ENCODE results near the gene PLPP7.
"Not testable (repeated sequence)": the region's sequence is repeated elsewhere in the genome, so short reads cannot be mapped to it uniquely, and the experiment has no call there.

The PLPP7 gene

DNA sequence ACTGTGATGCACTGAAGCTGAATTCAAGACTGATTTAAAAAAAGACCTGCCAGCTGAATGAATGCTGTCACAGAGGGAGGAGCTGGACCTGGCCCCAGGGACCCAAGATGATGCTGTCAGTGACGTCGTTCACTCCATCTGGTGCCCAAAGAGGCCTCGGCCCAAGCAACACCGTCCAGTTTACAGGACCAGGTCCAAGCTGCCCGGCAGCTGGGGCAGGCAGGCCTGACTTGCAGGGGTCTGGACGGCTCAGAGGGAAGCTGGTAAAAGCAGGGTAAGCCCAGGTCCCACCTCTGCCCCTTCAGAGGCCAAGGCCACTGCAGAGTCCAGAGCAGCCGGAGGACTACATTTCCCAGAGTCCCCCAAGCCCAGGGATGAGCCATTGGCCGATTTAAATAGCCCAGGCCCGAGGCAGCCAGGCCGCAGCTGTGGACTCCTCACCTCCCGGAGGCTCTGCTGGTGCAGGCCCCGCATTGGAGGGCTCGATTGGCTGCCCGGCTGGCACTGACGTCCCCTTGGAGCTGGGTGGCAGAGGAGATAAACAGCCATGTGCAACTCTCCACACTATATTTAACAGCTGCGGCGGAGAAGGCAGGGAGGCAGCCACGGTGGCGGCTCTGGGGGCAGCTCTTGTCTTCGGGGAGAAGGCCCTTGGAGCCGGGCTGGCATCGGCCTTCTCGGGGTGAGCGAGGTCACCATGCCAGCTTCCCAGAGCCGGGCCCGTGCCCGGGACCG is at the start of gene PLPP7:
TSS of gene PLPP7 (plus strand) at position 423 of the 735 bp plus-strand sequence. CDS start at position 698, 275 bp downstream.
- DNase-seq (ENCODE audit: low read depth in 2 of 2), result no peak

DNA sequence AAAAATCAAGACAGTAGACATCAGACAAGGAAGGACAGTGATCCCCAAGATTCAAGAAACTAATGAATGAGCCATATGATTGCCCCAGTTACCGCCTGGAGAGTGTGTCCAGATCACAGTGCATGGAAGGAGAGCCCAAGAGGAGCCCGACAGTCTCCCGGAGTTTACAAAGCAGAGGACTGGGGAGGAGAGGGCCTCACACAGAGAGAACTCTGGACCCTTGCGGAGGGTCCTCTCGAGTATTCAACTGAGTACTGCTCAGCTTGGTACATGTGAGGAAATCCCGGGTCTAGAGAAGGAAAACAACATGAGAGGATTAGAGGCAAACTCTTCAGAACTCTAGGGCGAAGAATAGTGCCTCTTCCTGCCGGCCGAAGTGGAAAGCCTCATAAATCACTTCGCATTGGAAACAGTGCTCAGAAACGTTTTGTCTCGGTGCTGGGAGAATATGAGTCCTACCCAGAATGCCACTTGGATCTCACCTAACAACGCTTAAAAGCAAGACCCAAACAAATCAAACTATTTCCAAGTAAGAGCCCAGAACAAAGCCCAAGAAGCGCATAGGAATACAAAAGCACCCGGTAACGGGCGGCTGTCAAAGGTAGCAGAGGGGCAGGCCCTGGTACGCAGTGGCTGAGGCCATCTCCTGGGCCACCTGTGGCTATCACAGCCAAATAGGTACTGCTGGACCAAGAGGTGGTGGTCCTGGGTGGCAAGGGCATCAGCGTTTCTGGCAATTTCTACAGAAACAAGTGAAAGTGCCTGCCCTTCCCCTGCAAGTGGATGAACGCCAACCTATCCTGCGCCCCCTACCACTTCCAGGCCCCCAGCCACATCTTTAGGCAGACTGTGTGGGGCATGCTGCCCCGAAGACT is 49.2 kb upstream of the PLPP7 start:
- DNase-seq (ENCODE audit: low read depth in 2 of 2), result no peak

GRCh38 chr9:131244331-131244730 is 45.2 kb upstream of the PLPP7 start:
- not testable (repeated sequence) for DNase-seq (ENCODE audit: low read depth in 2 of 2)

DNA sequence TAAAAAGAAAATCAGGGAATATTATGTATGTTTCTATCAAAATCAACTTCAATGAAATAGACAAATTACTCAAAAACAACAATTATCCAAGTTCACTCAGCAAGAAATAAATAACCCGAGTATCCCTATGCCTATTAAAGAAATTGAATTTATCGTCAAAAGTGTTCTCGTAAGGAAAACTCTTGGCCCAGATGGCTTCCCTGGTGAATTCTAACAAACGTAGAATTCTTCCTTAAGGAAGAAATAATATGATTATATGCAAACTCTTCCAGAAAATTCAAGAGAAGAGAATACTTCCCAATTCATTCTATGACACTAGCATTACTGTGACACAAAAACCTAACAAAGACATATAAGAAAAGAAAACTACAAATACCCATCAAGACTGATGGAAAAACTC is 42.9 kb upstream of the PLPP7 start:
- no peak for DNase-seq (ENCODE audit: low read depth in 2 of 2)

DNA sequence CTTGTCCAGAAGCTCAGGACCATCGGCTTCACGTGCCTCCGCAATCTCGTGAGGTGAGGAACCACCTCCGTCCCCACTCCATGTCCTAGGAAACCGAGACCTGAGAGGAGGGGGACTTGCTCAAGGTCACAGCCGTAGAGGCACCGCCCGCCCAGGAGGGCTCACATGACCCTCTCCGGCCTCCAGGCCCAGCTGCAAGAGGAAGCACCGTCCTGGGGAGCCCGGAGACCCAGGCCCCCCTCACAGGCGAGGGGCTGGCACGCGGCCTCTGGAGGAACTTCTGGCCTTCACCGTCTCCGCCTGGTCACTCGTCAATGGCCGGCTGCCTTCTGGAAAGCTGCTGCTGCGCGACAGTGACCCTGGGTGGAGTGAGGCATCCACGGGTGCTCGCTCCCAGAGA is 37.4 kb upstream of the PLPP7 start:
- no peak for DNase-seq (ENCODE audit: low read depth in 2 of 2)

DNA sequence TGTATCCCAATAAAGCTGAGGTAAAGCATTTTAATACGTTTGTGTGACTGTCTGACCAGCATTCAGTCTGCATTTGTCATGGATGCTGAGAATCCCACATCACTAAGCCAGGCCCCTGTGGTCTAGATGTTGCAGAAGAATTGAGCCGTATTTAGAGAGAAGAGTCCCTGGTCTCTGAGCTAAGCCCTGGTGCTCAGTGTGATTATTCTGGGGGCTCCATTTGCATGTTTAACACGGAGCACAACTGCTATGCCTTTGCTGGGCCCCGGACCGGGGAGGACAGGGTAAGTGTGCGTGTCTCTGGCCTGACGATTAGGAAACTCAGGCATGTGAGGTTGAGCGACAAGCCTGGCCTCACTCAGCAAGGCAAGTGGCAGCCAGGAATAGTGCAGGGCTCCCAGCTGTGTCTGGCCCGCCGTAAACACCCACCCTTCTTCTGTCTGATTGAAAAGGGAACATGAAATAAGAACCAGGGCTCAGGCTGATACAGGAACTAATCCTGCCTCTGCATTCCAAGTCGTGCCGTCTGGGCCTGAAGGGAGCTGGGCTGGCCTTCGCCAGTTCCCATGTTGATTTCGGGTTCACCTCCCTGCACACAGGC is 35.5 kb upstream of the PLPP7 start:
- peak in 1 of 2 experiments; percentile 18 for DNase-seq (ENCODE audit: low read depth in 2 of 2)

DNA sequence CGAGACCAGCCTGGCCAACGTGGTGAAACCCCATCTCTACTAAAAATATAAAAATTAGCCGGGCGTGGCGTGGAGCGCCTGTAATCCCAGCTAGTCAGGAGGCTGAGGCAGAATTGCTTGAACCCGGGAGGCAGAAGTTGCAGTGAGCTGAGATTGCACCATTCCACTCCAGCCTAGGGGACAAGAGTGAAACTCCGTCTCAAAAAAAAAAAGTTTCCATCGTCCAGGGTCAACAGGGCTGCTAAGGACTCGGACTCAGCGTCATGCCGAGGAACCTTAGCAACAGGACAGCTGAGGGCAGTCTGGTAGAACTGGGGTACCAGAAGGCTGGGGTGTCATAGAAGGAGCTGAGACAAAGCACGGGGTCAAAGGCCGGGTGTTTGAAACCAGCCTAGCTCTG is 34.9 kb upstream of the PLPP7 start:
- DNase-seq (ENCODE audit: low read depth in 2 of 2), result no peak

DNA sequence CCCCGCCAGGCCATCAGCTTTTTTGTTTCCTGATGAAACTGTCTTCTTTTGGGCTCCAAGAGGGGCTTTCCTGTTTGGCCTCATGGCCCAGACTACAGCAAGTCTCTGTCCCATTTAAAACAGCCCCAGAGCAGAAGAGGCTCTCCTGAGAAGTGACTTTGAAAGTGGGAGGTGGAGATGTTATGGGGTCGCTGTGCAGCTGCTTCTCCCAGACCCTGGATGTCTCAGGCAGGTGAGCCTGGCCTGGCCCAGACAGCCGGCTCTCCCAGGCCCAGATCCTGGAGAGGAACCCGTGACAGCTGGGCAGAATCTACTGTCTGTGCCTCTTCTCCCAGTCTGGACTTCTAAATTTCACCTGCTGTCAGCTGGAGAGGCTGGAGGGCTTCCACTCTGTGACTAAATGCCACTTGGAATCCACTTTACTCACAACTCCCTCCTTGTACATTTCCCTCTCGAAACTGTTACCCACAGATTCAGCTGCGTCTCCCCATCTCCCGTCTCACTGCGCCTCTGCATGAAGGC is 33.8 kb upstream of the PLPP7 start:
- no peak for DNase-seq (ENCODE audit: low read depth in 2 of 2)

DNA sequence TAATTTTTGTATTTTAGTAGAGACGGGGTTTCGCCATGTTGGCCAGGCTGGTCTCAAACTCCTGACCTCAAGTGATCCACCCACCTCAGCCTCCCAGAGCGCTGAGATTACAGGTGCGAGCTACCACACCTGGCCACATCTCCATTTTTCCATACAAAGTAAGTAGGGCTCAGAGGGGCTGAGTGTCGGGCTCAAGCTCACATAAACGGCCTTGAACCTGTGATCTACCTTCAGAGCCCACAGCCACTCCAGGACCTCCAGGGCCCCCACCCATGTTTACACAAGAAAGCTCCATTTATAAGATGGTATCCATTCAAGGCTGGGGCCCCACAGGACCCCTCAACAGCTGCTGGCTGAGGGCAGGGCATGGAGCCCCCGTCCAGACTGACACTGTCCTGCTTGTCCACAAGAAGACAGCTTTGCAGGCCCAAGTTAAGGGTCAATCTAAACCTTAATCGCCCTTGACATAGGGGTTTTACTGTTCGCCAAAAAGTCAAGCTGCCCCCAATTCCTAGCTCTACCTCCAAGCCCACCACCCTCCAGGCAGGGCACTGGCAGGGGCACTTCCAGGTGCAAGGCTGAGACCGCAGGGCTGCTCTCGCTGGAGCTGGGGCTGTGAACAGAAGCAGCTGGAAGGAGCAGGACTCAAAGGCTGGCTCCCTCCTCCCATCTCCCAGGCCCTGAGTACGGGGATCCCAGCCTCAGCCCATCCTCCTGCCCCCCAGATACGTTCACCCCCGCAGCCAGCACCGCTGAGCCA is 32.1 kb upstream of the PLPP7 start:
- DNase-seq (ENCODE audit: low read depth in 2 of 2), result no peak

GRCh38 chr9:131258186-131258585 is 31.3 kb upstream of the PLPP7 start:
- no peak for DNase-seq (ENCODE audit: low read depth in 2 of 2)

DNA sequence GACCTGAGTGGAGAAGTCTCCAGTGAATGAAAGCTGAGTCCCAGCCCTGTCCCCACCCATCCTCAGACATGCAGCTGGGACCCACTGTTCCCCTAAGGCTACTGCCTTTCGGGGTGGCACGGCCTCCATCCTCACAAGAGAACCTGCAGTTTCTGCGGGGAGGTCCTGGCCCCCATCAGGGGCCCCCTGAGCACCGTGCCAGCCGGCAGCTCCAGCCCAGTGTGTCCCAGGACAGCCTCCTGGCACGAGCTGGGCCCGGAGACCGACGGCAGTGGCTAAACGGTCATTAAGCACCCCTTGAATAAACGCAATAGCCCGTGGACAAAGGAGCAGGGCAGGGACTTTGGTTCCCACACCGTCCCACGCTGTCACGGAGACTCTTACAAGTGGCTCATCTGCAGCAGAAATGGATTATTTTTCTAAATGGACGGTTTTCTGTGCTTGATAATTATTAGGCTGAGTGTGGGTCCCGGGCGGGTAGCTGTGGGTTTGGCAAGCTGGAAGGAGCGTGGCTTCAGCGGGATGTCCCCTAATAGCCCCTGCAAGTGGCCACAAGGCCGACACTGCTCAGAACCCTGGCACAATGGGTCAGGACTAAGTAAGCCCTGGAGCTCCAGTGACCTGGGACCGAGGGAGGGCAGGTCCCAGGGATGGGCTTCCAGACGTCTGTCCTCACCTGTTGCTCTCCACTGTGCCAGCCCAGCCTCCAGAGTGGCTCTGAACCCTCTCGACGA is 30.7 kb upstream of the PLPP7 start:
- no peak for DNase-seq (ENCODE audit: low read depth in 2 of 2)

- no peak for DNase-seq (ENCODE audit: low read depth in 2 of 2)
These were observed 30.1 kb upstream of the PLPP7 start for GRCh38 chr9:131259432-131259898.

- DNase-seq (ENCODE audit: low read depth in 2 of 2), result no peak
These were observed 29.5 kb upstream of the PLPP7 start for GRCh38 chr9:131259916-131260597.

GRCh38 chr9:131260751-131261452 is 28.6 kb upstream of the PLPP7 start:
- no peak for DNase-seq (ENCODE audit: low read depth in 2 of 2)

DNA sequence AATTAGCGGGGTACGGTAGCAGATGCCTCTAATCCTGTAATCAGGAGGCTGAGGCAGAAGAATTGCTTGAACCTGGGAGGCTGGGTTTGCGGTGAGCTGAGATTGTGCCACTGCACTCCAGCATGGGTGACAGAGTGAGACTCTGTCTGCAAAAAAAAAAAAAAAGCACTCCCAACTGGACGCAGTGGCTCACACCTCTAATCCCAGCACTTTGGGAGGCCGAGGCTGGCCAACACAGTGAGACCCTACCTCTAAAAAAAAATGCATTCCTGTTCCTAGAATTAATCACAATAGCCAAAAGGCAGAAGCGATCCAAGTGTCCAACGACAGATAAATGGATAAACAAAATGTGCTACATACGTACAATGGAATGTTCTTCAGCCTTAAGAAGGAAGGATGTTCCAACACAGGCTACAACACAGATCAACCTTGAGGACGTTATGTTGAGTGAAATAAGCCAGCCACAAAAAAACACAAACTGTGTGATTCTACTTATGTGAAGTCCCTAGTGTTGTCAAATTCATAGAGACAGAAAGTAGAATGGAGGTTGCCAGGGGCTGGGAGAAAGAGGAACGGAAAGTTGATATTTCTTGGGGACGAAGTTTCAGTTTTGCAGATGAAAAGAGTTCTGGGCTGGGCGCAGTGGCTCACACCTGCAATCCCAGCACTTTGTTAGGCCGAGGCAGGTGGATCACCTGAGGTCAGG is 27.0 kb upstream of the PLPP7 start:
- DNase-seq (ENCODE audit: low read depth in 2 of 2), result no peak

DNA sequence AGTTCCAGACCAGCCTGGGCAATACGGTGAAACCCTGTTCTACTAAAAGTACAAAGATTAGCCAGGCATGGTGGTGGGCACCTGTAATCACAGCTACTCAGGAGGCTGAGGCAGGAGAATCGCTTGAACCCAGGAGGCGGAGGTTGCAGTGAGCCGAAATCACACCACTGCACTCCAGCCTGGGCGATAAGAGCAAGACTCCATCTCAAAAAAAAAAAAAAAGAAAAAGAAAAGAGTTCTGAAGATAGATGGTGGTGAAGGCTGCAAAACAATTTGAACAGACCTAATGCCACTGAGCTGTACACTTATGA is 26.5 kb upstream of the PLPP7 start:
- DNase-seq (ENCODE audit: low read depth in 2 of 2), result not testable (repeated sequence)

DNA sequence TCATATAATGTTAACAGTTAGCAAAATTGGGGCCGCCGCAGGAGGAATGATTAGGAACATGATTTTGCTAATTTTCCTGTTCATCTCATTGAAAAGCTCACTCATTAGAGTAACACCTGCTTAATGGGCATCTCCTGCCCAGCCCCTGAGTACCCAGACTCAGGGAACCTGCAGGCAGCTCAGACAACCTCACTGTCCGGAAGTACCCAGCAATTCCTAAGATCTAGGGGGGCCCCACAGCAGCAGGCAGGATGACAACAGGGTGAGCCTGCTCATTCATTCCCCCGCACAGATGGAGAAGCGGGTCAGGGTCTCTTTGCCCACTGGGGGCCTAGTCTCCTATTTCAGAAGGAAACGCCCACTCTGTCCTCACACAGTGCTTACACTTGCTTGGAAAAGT is 25.8 kb upstream of the PLPP7 start:
- DNase-seq (ENCODE audit: low read depth in 2 of 2), result no peak

- DNase-seq (ENCODE audit: low read depth in 2 of 2), result no peak
These were observed 25.3 kb upstream of the PLPP7 start for GRCh38 chr9:131264231-131264630.
